Colonic mucosa (tissue), 4 donors: ENCODE results near the gene AASDH. TPM values are rescaled to one million over a fixed set of nuclear protein-coding genes. Genes with fewer than 3 reads are reported as not detected.

Source experiments
- DNase-seq: peaks from one replicate; pipeline ENCODE4 v3.0.0-alpha.2; 2020
- H3K27ac ChIP-seq: fragments of 200-600 bp; one replicate; pipeline ENCODE4 v1.8.0; 2021
- H3K27me3 ChIP-seq: fragments of 200-600 bp; one replicate; pipeline ENCODE4 v1.8.0; 2021
- H3K36me3 ChIP-seq: fragments of 200-600 bp; one replicate; pipeline ENCODE4 v1.8.0; 2021
- H3K4me1 ChIP-seq: fragments of 200-600 bp; one replicate; pipeline ENCODE4 v1.8.0; 2021; ENCODE audit warnings: mild to moderate bottlenecking
- H3K4me3 ChIP-seq: fragments of 200-600 bp; one replicate; pipeline ENCODE4 v1.8.0; 2021
- H3K9ac ChIP-seq, 2 donors: one replicate each; pipeline ENCODE4 v1.7.0; 2013; ENCODE audit warnings: control low read depth in 2 of 2, low read depth in 2 of 2, low read length in 2 of 2
- H3K9me3 ChIP-seq: fragments of 200-600 bp; one replicate; pipeline ENCODE4 v1.8.0; 2021
- intact Hi-C: fragments of 100-400 bp; cut with DNase I; formaldehyde crosslinking; loops from one replicate; pipeline ENCODE4 v1.14.1; 2022
- total RNA-seq, 2 donors: library from RNA; stranded (reverse); fragmentation: NEBNext Ultra II Directional in 1 of 2; extraction: Animal tissue kit (Norgen Biotek cat#: 25700) in 1 of 2; gene quantifications; one replicate each; pipeline ENCODE4 v1.2.1, GENCODE V29; 2021
- TF ChIP-seq, protein P1 (sequence below): fragments of 200-600 bp; IDR thresholded peaks from one replicate; pipeline ENCODE4 v1.8.0; 2022; ENCODE audit warnings: antibody characterized with exemption, mild to moderate bottlenecking
- donor health status: healthy.
- donor health status: DM: no; HTN: no; CAD: no.
- donor health status: DM: no; HTN: no; CAD: no.

The AASDH gene
- 1 to 10 TPM; 7.4 to 7.8 TPM for total RNA-seq

GRCh38 chr4:56387023-56388001 lies at the start of gene AASDH:
Gene AASDH, minus strand, starts transcription at chr4:56387491. Its CDS starts 3,192 bp downstream, at chr4:56384299.
- Histone ChIP-seq H3K9ac (peak within 1 kb of the TSS; percentile 85 to 93), H3K4me1 (peaks cover 3% of the 10 kb centered on the region), H3K9me3 (no peaks in the 10 kb centered on the region), H3K36me3 (no peaks in the 10 kb centered on the region), H3K27me3 (no peaks in the 10 kb centered on the region), H3K4me3 (peak within 1 kb of the TSS; percentile 61), H3K27ac (peak within 1 kb of the TSS; percentile 95)
- TF ChIP-seq, protein P1, sequence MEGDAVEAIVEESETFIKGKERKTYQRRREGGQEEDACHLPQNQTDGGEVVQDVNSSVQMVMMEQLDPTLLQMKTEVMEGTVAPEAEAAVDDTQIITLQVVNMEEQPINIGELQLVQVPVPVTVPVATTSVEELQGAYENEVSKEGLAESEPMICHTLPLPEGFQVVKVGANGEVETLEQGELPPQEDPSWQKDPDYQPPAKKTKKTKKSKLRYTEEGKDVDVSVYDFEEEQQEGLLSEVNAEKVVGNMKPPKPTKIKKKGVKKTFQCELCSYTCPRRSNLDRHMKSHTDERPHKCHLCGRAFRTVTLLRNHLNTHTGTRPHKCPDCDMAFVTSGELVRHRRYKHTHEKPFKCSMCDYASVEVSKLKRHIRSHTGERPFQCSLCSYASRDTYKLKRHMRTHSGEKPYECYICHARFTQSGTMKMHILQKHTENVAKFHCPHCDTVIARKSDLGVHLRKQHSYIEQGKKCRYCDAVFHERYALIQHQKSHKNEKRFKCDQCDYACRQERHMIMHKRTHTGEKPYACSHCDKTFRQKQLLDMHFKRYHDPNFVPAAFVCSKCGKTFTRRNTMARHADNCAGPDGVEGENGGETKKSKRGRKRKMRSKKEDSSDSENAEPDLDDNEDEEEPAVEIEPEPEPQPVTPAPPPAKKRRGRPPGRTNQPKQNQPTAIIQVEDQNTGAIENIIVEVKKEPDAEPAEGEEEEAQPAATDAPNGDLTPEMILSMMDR, result no peak
- intact Hi-C loops, result loop anchor here (5.0 kb wide), 1 partner anchor 80 kb away; the partner anchor contains the start of gene SRP72
- DNase-seq, result peak; percentile 95

DNA sequence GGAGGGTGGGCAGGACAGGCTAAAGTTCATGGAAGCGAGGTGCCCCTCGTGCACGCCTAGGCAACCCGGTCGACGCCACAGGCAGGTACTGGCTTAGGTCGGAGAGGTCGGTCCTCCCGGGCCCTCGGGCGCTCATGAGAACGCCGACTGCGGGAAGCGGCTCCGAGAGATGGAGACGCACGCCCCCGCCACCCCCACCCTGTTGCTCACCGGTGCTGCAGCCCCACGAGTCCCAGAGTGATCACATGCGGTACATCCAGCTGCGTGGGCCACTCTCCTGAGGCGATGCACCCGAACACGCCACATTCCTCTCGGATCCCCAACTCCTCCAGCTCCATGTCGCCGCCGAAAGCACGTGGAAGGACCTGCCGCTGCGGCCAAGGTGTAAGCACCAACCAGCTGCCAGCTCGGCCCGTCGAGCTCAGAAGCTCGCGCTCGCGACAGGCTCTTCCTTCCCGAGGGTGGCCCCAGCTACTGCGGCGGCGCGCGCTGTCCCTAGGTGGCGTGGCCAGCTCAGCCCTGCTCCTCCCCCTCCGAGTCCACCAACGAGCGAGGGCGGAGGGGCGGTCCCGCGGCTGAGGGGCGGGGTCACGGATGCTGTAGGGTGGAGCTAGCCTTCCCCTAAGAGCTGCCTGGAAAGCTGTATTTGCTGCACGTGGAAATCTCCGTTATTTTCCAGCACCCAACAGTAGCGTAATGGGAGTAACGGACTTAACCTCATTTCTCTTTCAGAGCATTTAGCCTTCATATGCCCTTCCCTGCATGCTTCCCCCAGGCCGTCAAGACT lies 48.0 kb upstream of the AASDH start, which contains the start of gene PPAT:
Gene PPAT, minus strand, starts transcription at position 476 of the 787 bp plus-strand sequence. Its CDS starts 138 bp downstream, at position 338.
- TF ChIP-seq, protein P1, result peak; percentile 13
- DNase-seq, result peak; percentile 99
- no peaks in the 10 kb centered on the region for H3K27me3 ChIP-seq
- no peaks in the 10 kb centered on the region for H3K9me3 ChIP-seq
- peak within 1 kb of the TSS; percentile 73 for H3K4me3 ChIP-seq
- peak within 1 kb of the TSS; percentile 98 for H3K27ac ChIP-seq
- H3K4me1 ChIP-seq, result no peaks in the 10 kb centered on the region
- no peaks in the 10 kb centered on the region for H3K36me3 ChIP-seq
- intact Hi-C loops, result no loop called here
- H3K9ac ChIP-seq, result peak within 1 kb of the TSS; percentile 82 to 83

DNA sequence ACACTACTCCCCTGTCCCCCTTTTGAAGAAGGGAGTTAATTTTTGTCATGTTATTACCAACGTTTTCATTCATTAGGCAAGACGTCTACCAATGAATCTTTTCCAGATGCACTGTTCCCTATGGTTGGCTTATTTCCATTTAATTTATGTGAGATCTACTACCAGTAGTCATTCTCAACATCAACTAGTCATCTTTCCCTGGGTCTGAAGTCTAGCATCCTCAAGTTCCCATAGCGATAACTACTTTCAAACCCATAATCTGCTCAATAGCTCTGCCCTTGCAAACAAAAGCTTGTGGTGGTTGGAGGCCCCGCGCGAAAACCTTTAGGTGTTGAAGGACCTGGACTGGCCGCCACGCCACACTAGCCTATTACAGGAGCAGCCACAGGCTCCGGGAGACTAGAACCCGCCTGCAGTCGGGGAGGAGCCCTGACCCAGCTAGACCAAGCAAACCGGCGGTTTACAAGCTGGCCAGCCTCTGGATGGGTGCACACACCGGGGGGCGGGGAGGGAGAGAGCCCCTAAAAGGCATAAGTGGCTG lies 47.4 kb upstream of the AASDH start:
- Histone ChIP-seq H3K9ac (peak overlapping the region; percentile 41 to 82), H3K27ac (peak overlapping the region; percentile 98), H3K4me3 (peak overlapping the region; percentile 73), H3K4me1 (no peaks in the 10 kb centered on the region), H3K27me3 (no peaks in the 10 kb centered on the region), H3K9me3 (no peaks in the 10 kb centered on the region), H3K36me3 (no peaks in the 10 kb centered on the region)
- TF ChIP-seq, protein P1, result no peak
- no peak for DNase-seq
- intact Hi-C loops, result no loop called here

- Histone ChIP-seq H3K4me3 (no peak overlapping the region), H3K27me3 (no peaks in the 10 kb centered on the region), H3K36me3 (no peaks in the 10 kb centered on the region), H3K27ac (no peak overlapping the region), H3K4me1 (no peaks in the 10 kb centered on the region), H3K9me3 (no peaks in the 10 kb centered on the region), H3K9ac (no peak overlapping the region)
- intact Hi-C loops, result no loop called here
- DNase-seq, result no peak
- TF ChIP-seq, protein P1, result no peak
Observed at GRCh38 chr4:56433280-56433679, 46.0 kb upstream of the AASDH start.

DNA sequence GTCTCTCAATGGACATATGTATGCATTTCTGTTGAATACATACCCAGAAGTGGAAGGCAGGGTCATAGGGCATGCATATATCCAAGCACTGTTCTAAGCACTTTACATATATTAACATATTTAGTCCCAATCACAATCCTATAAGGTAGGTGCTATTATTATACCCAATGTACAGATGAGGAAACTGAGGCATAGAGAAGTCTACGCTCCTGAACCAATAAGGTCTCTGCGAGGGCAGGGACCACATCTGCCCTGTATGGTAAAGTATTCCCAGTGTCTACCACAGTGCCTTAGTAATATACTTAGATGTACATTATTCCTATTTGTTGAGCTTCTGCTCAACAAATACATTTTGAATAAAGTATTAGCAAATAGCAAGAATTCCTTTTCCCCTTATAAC lies 42.9 kb upstream of the AASDH start:
- no peaks in the 10 kb centered on the region for H3K36me3 ChIP-seq
- H3K27me3 ChIP-seq, result no peaks in the 10 kb centered on the region
- no peak overlapping the region for H3K4me3 ChIP-seq
- no peak overlapping the region for H3K27ac ChIP-seq
- no peaks in the 10 kb centered on the region for H3K4me1 ChIP-seq
- intact Hi-C loops, result no loop called here
- no peaks in the 10 kb centered on the region for H3K9me3 ChIP-seq
- H3K9ac ChIP-seq, result no peak overlapping the region
- TF ChIP-seq, protein P1, result no peak
- DNase-seq, result no peak
